H9 (cell line): Measurements from ENCODE around the gene TCIRG1. TPM values are rescaled to one million over a fixed set of nuclear protein-coding genes. Genes with fewer than 3 reads are reported as not detected.

Experiments used
- DNase-seq: peaks from one replicate; pipeline ENCODE4 v3.0.0-alpha.2; 2017
- H2AFZ ChIP-seq: one replicate; pipeline ENCODE4 v1.6.1; 2013; ENCODE audit warnings: mild to moderate bottlenecking, low read length, control low read depth, moderate library complexity
- H2AK5ac ChIP-seq: 2 replicates; pipeline ENCODE4 v1.6.1; 2013; ENCODE audit warnings: low read length, control low read depth, mixed read lengths; ENCODE audit not compliant: insufficient read length
- H2BK120ac ChIP-seq: one replicate; pipeline ENCODE4 v1.6.1; 2013; ENCODE audit warnings: low read depth, mild to moderate bottlenecking, low read length, control low read depth, inconsistent platforms; ENCODE audit not compliant: poor library complexity, severe bottlenecking
- H2BK12ac ChIP-seq: 2 replicates; pipeline ENCODE4 v1.6.1; 2013; ENCODE audit warnings: low read length, control low read depth, mixed read lengths, low read depth; ENCODE audit not compliant: insufficient read length
- H2BK15ac ChIP-seq: 2 replicates; pipeline ENCODE4 v1.6.1; 2013; ENCODE audit warnings: low read depth, low read length, control low read depth
- H2BK20ac ChIP-seq: one replicate; pipeline ENCODE4 v1.6.1; 2013; ENCODE audit warnings: low read depth, mild to moderate bottlenecking, low read length, control low read depth, inconsistent platforms; ENCODE audit not compliant: poor library complexity, severe bottlenecking
- H2BK5ac ChIP-seq: 2 replicates; pipeline ENCODE4 v1.6.1; 2013; ENCODE audit warnings: low read length, control low read depth, mixed read lengths; ENCODE audit not compliant: insufficient read length
- H3K14ac ChIP-seq: 2 replicates; pipeline ENCODE4 v1.6.1; 2013; ENCODE audit warnings: low read length, control low read depth; ENCODE audit not compliant: insufficient read depth
- H3K18ac ChIP-seq: 2 replicates; pipeline ENCODE4 v1.6.1; 2013; ENCODE audit warnings: low read depth, mild to moderate bottlenecking, mixed read lengths, low read length, control low read depth; ENCODE audit not compliant: insufficient read length
- H3K23ac ChIP-seq: 2 replicates; pipeline ENCODE4 v1.6.1; 2013; ENCODE audit warnings: low read length, control low read depth, mixed read lengths, low read depth; ENCODE audit not compliant: insufficient read length
- H3K23me2 ChIP-seq: 2 replicates; pipeline ENCODE4 v1.6.1; 2013; ENCODE audit warnings: low read depth, mild to moderate bottlenecking, mixed read lengths, low read length, control low read depth; ENCODE audit not compliant: insufficient read length, poor library complexity, severe bottlenecking
- H3K27ac ChIP-seq: 2 replicates; pipeline ENCODE4 v1.5.1; 2013; ENCODE audit warnings: low read length, control low read depth, mixed read lengths, low read depth; ENCODE audit not compliant: insufficient read length
- H3K27me3 ChIP-seq: 2 replicates; pipeline ENCODE4 v1.6.1; 2013; ENCODE audit warnings: low read length, control low read depth, inconsistent platforms; ENCODE audit not compliant: insufficient read depth
- H3K4ac ChIP-seq: 2 replicates; pipeline ENCODE4 v1.6.1; 2013; ENCODE audit warnings: low read depth, mild to moderate bottlenecking, control low read depth, inconsistent platforms, low read length, moderate library complexity
- H3K4me1 ChIP-seq: 2 replicates; pipeline ENCODE4 v1.6.1; 2013; ENCODE audit warnings: low read length, control low read depth, inconsistent platforms; ENCODE audit not compliant: insufficient read depth
- H3K4me2 ChIP-seq: 2 replicates; pipeline ENCODE4 v1.6.1; 2013; ENCODE audit warnings: low read length, control low read depth, mixed read lengths; ENCODE audit not compliant: insufficient read length, insufficient read depth
- H3K56ac ChIP-seq: 2 replicates; pipeline ENCODE4 v1.6.1; 2013; ENCODE audit warnings: low read depth, mild to moderate bottlenecking, mixed read lengths, low read length, control low read depth; ENCODE audit not compliant: insufficient read length
- H3K79me1 ChIP-seq: 2 replicates; pipeline ENCODE4 v1.6.1; 2013; ENCODE audit warnings: low read depth, mild to moderate bottlenecking, moderate library complexity, low read length, control low read depth, inconsistent platforms; ENCODE audit not compliant: insufficient read depth, poor library complexity, severe bottlenecking
- H3K79me2 ChIP-seq: 2 replicates; pipeline ENCODE4 v1.6.1; 2013; ENCODE audit warnings: low read length, control low read depth, inconsistent platforms; ENCODE audit not compliant: insufficient read depth
- H3K9ac ChIP-seq: 2 replicates; pipeline ENCODE4 v1.6.1; 2013; ENCODE audit warnings: low read length, control low read depth, mixed read lengths; ENCODE audit not compliant: insufficient read length; ENCODE audit errors: extremely low read depth
- H3K9me3 ChIP-seq: one replicate; pipeline ENCODE4 v1.6.1; 2013; ENCODE audit warnings: low read depth, low read length, inconsistent platforms; ENCODE audit not compliant: control insufficient read depth
- H3T11ph ChIP-seq: one replicate; pipeline ENCODE4 v1.6.1; 2013; ENCODE audit warnings: mild to moderate bottlenecking, low read length, control low read depth, inconsistent platforms
- H4K20me1 ChIP-seq: one replicate; pipeline ENCODE4 v1.6.1; 2013; ENCODE audit not compliant: control insufficient read depth, insufficient read length, insufficient read depth
- H4K5ac ChIP-seq: 2 replicates; pipeline ENCODE4 v1.6.1; 2013; ENCODE audit warnings: low read depth, mild to moderate bottlenecking, mixed read lengths, low read length, control low read depth; ENCODE audit not compliant: insufficient read length
- H4K8ac ChIP-seq: replicated peaks from 2 replicates; pipeline ENCODE4 v1.6.1; 2013; ENCODE audit warnings: low read length, control low read depth, mixed read lengths, low read depth; ENCODE audit not compliant: insufficient read length
- H4K91ac ChIP-seq: 2 replicates; pipeline ENCODE4 v1.6.1; 2013; ENCODE audit warnings: low read depth, mild to moderate bottlenecking, moderate library complexity, mixed read lengths, low read length, control low read depth; ENCODE audit not compliant: insufficient read length
- H3K27ac Mint-ChIP-seq, 3 experiments: 2 replicates in 2 of 3; 3 replicates in 1 of 3; pipeline ENCODE4 v1.8.0; 2020 to 2021; ENCODE audit warnings: mixed read lengths in 3 of 3, mild to moderate bottlenecking in 1 of 3, moderate library complexity in 1 of 3
- H3K27me3 Mint-ChIP-seq: 2 replicates; pipeline ENCODE4 v1.8.0; 2021; ENCODE audit warnings: low read depth, mild to moderate bottlenecking, moderate library complexity, mixed read lengths
- H3K36me3 Mint-ChIP-seq, 3 experiments: 2 replicates in 2 of 3; 3 replicates in 1 of 3; pipeline ENCODE4 v1.8.0; 2020 to 2021; ENCODE audit warnings: low read depth in 3 of 3, mixed read lengths in 3 of 3; ENCODE audit not compliant: insufficient read depth in 1 of 3
- H3K4me1 Mint-ChIP-seq, 2 experiments: 2 replicates each; pipeline ENCODE4 v1.8.0; 2020; ENCODE audit warnings: mixed read lengths in 2 of 2
- H3K4me3 Mint-ChIP-seq, 2 experiments: 2 replicates in 1 of 2; 3 replicates in 1 of 2; pipeline ENCODE4 v1.8.0; 2020 to 2021; ENCODE audit warnings: mild to moderate bottlenecking in 2 of 2, mixed read lengths in 2 of 2, moderate library complexity in 1 of 2
- H3K9me3 Mint-ChIP-seq, 2 experiments: 2 replicates in 1 of 2; 3 replicates in 1 of 2; pipeline ENCODE4 v1.8.0; 2020; ENCODE audit warnings: mild to moderate bottlenecking in 2 of 2, mixed read lengths in 2 of 2, moderate library complexity in 1 of 2
- CTCF ChIP-seq: fragments of 200-600 bp; sonication (generic); conservative IDR thresholded peaks from 3 replicates; pipeline ENCODE4 v1.8.0; 2021; ENCODE audit warnings: antibody characterized with exemption, mild to moderate bottlenecking
- WGBS: extraction: QIAGEN DNeasy Blood & Tissue Kit; methylation state at CpG from one replicate; pipeline ENCODE4 v1.1.7; 2013; ENCODE audit warnings: missing lambda C conversion rate, low lambda C conversion rate, mixed read lengths; ENCODE audit not compliant: insufficient read length; ENCODE audit errors: extremely low coverage; 5-methylcytosine and 5-hydroxymethylcytosine counted together
- total RNA-seq: library from RNA; stranded (reverse); gene quantifications from 2 replicates; pipeline ENCODE4 v1.2.1, GENCODE V29; 2021

TCIRG1 gene
- total RNA-seq, 1 experiment from 2014 or later, result 24.4 TPM

- Histone ChIP-seq H3K9ac (no peak overlapping the region), H3K23me2 (no peaks in the 10 kb centered on the region), H3K23ac (no peak overlapping the region), H4K8ac (no peak overlapping the region), H3K14ac (no peak overlapping the region), H3T11ph (no peak overlapping the region), H3K27ac (no peak overlapping the region), H4K20me1 (no peaks in the 10 kb centered on the region), H4K5ac (no peak overlapping the region), H3K4me2 (no peak overlapping the region), H2AFZ (no peak overlapping the region), H3K79me2 (no peaks in the 10 kb centered on the region), H3K79me1 (no peaks in the 10 kb centered on the region), H2BK12ac (no peak overlapping the region), H2AK5ac (no peak overlapping the region), H3K56ac (no peak overlapping the region), H3K27me3 (no peaks in the 10 kb centered on the region), H2BK120ac (no peak overlapping the region), H2BK15ac (no peak overlapping the region), H3K4me1 (no peaks in the 10 kb centered on the region; the same call in 1 of the 2 replicates), H2BK5ac (no peak overlapping the region), H2BK20ac (no peak overlapping the region), H3K18ac (no peak overlapping the region), H3K9me3 (no peaks in the 10 kb centered on the region), H4K91ac (no peak overlapping the region), H3K4ac (no peak overlapping the region)
- H3K36me3 Mint-ChIP-seq, result no peaks in the 10 kb centered on the region; a peak in 2 of 7 replicates
- no peak for TF ChIP-seq CTCF
- no peak overlapping the region for H3K27ac Mint-ChIP-seq
- H3K4me3 Mint-ChIP-seq, result no peak overlapping the region
- peaks cover 2% of the 10 kb centered on the region for H3K27me3 Mint-ChIP-seq
- WGBS, result no CpG with 5 or more reads among the region's 18 CpGs
- peaks cover 11 to 23% of the 10 kb centered on the region in 2 experiments for H3K4me1 Mint-ChIP-seq
- no peak for DNase-seq
- no peaks in the 10 kb centered on the region for H3K9me3 Mint-ChIP-seq
Observed at GRCh38 chr11:68018730-68019190, 20.1 kb upstream of the TCIRG1 start.
